ENCODE measurements around the gene PTPRH. TPM values are rescaled to one million over a fixed set of nuclear protein-coding genes. Genes with fewer than 3 reads are reported as not detected.

Gene PTPRH
- polyA plus RNA-seq, 1 donor from 2014 or later = 0.54 TPM

DNA sequence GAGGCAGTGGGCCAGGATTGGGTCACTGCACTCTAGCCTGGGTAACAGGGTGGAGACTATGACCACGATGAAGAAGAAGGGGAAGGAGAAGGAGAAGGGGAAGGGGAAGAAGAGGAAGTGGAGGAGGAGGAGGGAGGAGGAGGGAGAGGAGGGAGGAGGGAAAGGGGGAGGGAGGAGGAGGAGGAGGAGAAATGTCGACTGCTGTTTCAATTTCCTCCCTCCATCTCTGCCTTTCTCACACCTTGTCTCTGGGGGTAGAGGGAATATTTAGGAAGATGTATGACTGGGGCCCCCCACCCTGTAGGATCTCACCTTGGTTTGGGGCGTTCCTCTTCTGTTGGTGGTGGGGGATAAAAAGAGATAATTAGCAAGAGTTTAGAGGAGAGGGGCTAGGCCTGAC, 64.1 kb downstream of the PTPRH start:
- Histone ChIP-seq H3K4me3 (ENCODE audit: low read length) (no peak overlapping the region), H3K9me3 (ENCODE audit: low read length) (no peaks in the 10 kb centered on the region), H4K20me1 (ENCODE audit: insufficient read depth) (no peaks in the 10 kb centered on the region), H3F3A (ENCODE audit: insufficient read depth, low read length, poor library complexity, severe bottlenecking) (no peaks in the 10 kb centered on the region), H3K27me3 (ENCODE audit: insufficient read depth, low read depth, low read length) (peaks cover 19% of the 10 kb centered on the region), H3K27ac (ENCODE audit: low read length) (no peak overlapping the region), H3K36me3 (ENCODE audit: insufficient read depth, low read length) (no peaks in the 10 kb centered on the region), H3K79me2 (replicated peaks; ENCODE audit: insufficient read depth, low read length) (no peaks in the 10 kb centered on the region), H2AFZ (ENCODE audit: low read depth, low read length) (no peak overlapping the region), H3K9me2 (ENCODE audit: insufficient read depth, low read length) (no peaks in the 10 kb centered on the region), H3K9ac (ENCODE audit: low read length) (no peak overlapping the region), H3K4me2 (ENCODE audit: low read length) (no peak overlapping the region)
- TF ChIP-seq EZH2 (IDR thresholded peaks at IDR 0.05; ENCODE audit: borderline replicate concordance, insufficient read depth, low read length, poor library complexity, severe bottlenecking) (no peak), POLR2AphosphoS5 (IDR thresholded peaks at IDR 0.05) (no peak), RAD21 (conservative IDR thresholded peaks at IDR 0.05) (no peak)

GRCh38 chr19:55141696-55142095, 67.6 kb downstream of the PTPRH start:
- TF ChIP-seq, protein P1, sequence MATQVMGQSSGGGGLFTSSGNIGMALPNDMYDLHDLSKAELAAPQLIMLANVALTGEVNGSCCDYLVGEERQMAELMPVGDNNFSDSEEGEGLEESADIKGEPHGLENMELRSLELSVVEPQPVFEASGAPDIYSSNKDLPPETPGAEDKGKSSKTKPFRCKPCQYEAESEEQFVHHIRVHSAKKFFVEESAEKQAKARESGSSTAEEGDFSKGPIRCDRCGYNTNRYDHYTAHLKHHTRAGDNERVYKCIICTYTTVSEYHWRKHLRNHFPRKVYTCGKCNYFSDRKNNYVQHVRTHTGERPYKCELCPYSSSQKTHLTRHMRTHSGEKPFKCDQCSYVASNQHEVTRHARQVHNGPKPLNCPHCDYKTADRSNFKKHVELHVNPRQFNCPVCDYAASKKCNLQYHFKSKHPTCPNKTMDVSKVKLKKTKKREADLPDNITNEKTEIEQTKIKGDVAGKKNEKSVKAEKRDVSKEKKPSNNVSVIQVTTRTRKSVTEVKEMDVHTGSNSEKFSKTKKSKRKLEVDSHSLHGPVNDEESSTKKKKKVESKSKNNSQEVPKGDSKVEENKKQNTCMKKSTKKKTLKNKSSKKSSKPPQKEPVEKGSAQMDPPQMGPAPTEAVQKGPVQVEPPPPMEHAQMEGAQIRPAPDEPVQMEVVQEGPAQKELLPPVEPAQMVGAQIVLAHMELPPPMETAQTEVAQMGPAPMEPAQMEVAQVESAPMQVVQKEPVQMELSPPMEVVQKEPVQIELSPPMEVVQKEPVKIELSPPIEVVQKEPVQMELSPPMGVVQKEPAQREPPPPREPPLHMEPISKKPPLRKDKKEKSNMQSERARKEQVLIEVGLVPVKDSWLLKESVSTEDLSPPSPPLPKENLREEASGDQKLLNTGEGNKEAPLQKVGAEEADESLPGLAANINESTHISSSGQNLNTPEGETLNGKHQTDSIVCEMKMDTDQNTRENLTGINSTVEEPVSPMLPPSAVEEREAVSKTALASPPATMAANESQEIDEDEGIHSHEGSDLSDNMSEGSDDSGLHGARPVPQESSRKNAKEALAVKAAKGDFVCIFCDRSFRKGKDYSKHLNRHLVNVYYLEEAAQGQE (IDR thresholded peaks at IDR 0.05; ENCODE audit: borderline replicate concordance) = no peak
- TF ChIP-seq SMC3 (conservative IDR thresholded peaks at IDR 0.05; ENCODE audit: poor library complexity) (no peak), CTCF (IDR thresholded peaks at IDR 0.05; ENCODE audit: poor library complexity, severe bottlenecking) (no peak), EP300 (conservative IDR thresholded peaks at IDR 0.05; ENCODE audit: poor library complexity, severe bottlenecking) (no peak), RAD21 (conservative IDR thresholded peaks at IDR 0.05) (no peak), POLR2AphosphoS5 (IDR thresholded peaks at IDR 0.05) (no peak), EZH2 (IDR thresholded peaks at IDR 0.05; ENCODE audit: borderline replicate concordance, insufficient read depth, low read length, poor library complexity, severe bottlenecking) (no peak), MXI1 (conservative IDR thresholded peaks at IDR 0.05; ENCODE audit: poor library complexity, severe bottlenecking) (no peak), TAF1 (IDR thresholded peaks at IDR 0.05; ENCODE audit: low read depth) (no peak)
- H3K9me2 ChIP-seq (ENCODE audit: insufficient read depth, low read length) = no peaks in the 10 kb centered on the region
- H3K4me3 ChIP-seq (ENCODE audit: low read length) = no peak overlapping the region
- no peaks in the 10 kb centered on the region for H3K36me3 ChIP-seq (ENCODE audit: insufficient read depth, low read length)
- H3K27me3 ChIP-seq (ENCODE audit: insufficient read depth, low read depth, low read length) = peaks cover 15% of the 10 kb centered on the region
- no peaks in the 10 kb centered on the region for H4K20me1 ChIP-seq (ENCODE audit: insufficient read depth)
- no peak overlapping the region for H3K27ac ChIP-seq (ENCODE audit: low read length)
- H2AFZ ChIP-seq (ENCODE audit: low read depth, low read length) = no peak overlapping the region
- H3K4me2 ChIP-seq (ENCODE audit: low read length) = no peak overlapping the region
- H3K79me2 ChIP-seq (replicated peaks; ENCODE audit: insufficient read depth, low read length) = no peaks in the 10 kb centered on the region
- no peaks in the 10 kb centered on the region for H3F3A ChIP-seq (ENCODE audit: insufficient read depth, low read length, poor library complexity, severe bottlenecking)
- no peak overlapping the region for H3K9ac ChIP-seq (ENCODE audit: low read length)
- no peaks in the 10 kb centered on the region for H3K9me3 ChIP-seq (ENCODE audit: low read length)

- Histone ChIP-seq H3K79me2 (replicated peaks; ENCODE audit: insufficient read depth, low read length) (no peaks in the 10 kb centered on the region), H3F3A (ENCODE audit: insufficient read depth, low read length, poor library complexity, severe bottlenecking) (no peaks in the 10 kb centered on the region), H3K36me3 (ENCODE audit: insufficient read depth, low read length) (no peaks in the 10 kb centered on the region), H3K9me3 (ENCODE audit: low read length) (no peaks in the 10 kb centered on the region), H3K27ac (ENCODE audit: low read length) (no peak overlapping the region), H3K4me2 (ENCODE audit: low read length) (no peak overlapping the region), H3K9me2 (ENCODE audit: insufficient read depth, low read length) (no peaks in the 10 kb centered on the region), H3K9ac (ENCODE audit: low read length) (no peak overlapping the region), H2AFZ (ENCODE audit: low read depth, low read length) (no peak overlapping the region), H4K20me1 (ENCODE audit: insufficient read depth) (no peaks in the 10 kb centered on the region), H3K4me3 (ENCODE audit: low read length) (no peak overlapping the region), H3K27me3 (ENCODE audit: insufficient read depth, low read depth, low read length) (no peaks in the 10 kb centered on the region)
- no peak for TF ChIP-seq TAF1 (IDR thresholded peaks at IDR 0.05; ENCODE audit: low read depth)
- no peak for TF ChIP-seq POLR2AphosphoS5 (IDR thresholded peaks at IDR 0.05)
- TF ChIP-seq, protein P1 (IDR thresholded peaks at IDR 0.05; ENCODE audit: borderline replicate concordance) = no peak
- no peak for TF ChIP-seq SMC3 (conservative IDR thresholded peaks at IDR 0.05; ENCODE audit: poor library complexity)
- TF ChIP-seq CTCF (IDR thresholded peaks at IDR 0.05; ENCODE audit: poor library complexity, severe bottlenecking) = no peak
- no peak for TF ChIP-seq EZH2 (IDR thresholded peaks at IDR 0.05; ENCODE audit: borderline replicate concordance, insufficient read depth, low read length, poor library complexity, severe bottlenecking)
- TF ChIP-seq EP300 (conservative IDR thresholded peaks at IDR 0.05; ENCODE audit: poor library complexity, severe bottlenecking) = no peak
Measured at GRCh38 chr19:55137915-55138314, 71.4 kb downstream of the PTPRH start.

Data from neural cell (in vitro differentiated cells).